Left ventricle myocardium inferior (tissue), 1 donor: ENCODE results near the gene EIF3B. TPM values are rescaled to one million over a fixed set of nuclear protein-coding genes. Genes with fewer than 3 reads are reported as not detected.

Experiments
- DNase-seq: peaks from one replicate; pipeline ENCODE4 v3.0.0-alpha.2; 2020
- H3K27ac ChIP-seq: fragments of 200-600 bp; replicated peaks from 2 replicates; pipeline ENCODE4 v1.8.0; 2021
- H3K27me3 ChIP-seq: fragments of 200-600 bp; 2 replicates; pipeline ENCODE4 v1.8.0; 2021; ENCODE audit warnings: low read depth
- H3K36me3 ChIP-seq: fragments of 200-600 bp; 2 replicates; pipeline ENCODE4 v1.8.0; 2021
- H3K4me1 ChIP-seq: fragments of 200-600 bp; 2 replicates; pipeline ENCODE4 v1.8.0; 2021
- H3K4me3 ChIP-seq: fragments of 200-600 bp; 2 replicates; pipeline ENCODE4 v1.8.0; 2021; ENCODE audit warnings: mild to moderate bottlenecking, moderate library complexity
- H3K9me3 ChIP-seq: fragments of 200-600 bp; replicated peaks from 2 replicates; pipeline ENCODE4 v1.8.0; 2021
- intact Hi-C: fragments of 100-400 bp; cut with micrococcal nuclease; formaldehyde crosslinking; loops from one replicate; pipeline ENCODE4 v1.11.0; 2022
- total RNA-seq: library from RNA; stranded (reverse); fragmentation: NEBNext Ultra II Directional; extraction: Animal tissue kit (Norgen Biotek cat#: 25700); gene quantifications from one replicate; pipeline ENCODE4 v1.2.1, GENCODE V29; 2021
- TF ChIP-seq, protein P1 (sequence below): fragments of 200-600 bp; IDR thresholded peaks from 2 replicates; pipeline ENCODE4 v1.8.0; 2021; ENCODE audit warnings: antibody characterized with exemption, mild to moderate bottlenecking, borderline replicate concordance
- donor health status: DM: no; HTN: yes; CAD: no; lungs with severe emphysema.

Gene EIF3B
- total RNA-seq, 1 donor from 2014 or later, result 68.9 TPM

DNA sequence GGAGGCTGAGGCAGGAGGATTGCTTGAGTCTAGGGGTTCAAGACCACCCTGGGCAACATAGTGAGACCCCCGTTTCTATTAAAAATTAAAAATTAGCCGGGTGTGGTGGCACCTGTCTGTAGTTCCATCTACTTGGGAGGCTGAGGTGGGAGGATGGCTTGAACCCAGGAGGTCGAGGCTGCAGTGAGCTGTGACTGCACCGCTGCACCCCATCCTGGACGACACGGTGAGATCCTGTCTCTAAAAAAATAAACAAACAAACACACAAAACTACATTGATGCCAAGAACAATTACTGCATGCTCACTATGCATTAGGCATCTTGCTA, 48.0 kb downstream of the EIF3B start:
- TF ChIP-seq, protein P1, sequence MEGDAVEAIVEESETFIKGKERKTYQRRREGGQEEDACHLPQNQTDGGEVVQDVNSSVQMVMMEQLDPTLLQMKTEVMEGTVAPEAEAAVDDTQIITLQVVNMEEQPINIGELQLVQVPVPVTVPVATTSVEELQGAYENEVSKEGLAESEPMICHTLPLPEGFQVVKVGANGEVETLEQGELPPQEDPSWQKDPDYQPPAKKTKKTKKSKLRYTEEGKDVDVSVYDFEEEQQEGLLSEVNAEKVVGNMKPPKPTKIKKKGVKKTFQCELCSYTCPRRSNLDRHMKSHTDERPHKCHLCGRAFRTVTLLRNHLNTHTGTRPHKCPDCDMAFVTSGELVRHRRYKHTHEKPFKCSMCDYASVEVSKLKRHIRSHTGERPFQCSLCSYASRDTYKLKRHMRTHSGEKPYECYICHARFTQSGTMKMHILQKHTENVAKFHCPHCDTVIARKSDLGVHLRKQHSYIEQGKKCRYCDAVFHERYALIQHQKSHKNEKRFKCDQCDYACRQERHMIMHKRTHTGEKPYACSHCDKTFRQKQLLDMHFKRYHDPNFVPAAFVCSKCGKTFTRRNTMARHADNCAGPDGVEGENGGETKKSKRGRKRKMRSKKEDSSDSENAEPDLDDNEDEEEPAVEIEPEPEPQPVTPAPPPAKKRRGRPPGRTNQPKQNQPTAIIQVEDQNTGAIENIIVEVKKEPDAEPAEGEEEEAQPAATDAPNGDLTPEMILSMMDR, result no peak
- peak overlapping the region; percentile 82 for H3K27ac ChIP-seq
- peak overlapping the region; percentile 97 for H3K4me3 ChIP-seq
- no peaks in the 10 kb centered on the region for H3K27me3 ChIP-seq
- H3K4me1 ChIP-seq, result peaks cover 77% of the 10 kb centered on the region
- H3K9me3 ChIP-seq, result no peaks in the 10 kb centered on the region
- H3K36me3 ChIP-seq, result no peaks in the 10 kb centered on the region
- intact Hi-C loops, result no loop called here
- DNase-seq, result no peak

DNA sequence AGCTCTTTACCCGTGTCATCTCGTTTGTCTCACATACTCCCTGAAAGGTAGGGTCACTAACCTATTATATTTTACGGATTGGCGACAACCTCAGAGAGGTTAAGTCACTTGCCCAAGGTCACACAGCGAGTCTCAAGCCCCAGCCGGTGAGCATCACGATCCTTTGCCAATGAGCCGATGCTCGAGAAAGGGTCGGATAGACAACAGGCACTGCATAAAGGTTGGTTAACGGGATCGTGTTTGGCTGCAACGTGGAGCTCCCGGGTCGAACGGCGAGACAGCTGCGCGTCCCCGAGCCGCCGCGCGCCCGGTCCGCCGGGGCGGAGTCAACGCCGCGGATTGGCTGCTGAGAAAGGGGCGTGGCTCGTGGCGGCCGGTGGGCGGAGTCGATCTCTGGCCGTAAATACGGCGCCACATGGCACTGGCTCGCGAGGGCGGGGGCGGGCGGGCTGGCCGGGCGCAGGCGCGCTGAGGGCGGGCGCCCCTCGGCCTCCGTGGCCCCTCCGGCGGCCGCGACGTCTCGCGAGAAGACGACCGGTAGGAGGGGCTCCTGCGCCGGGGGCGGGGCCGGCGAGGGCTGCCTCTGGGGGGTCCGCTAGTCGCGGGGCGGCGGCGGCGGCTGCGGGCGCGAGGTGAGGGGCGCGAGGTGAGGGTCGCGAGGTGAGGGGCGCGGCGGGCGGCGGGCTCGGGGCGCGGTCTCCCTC, 48.5 kb downstream of the EIF3B start, which contains the start of gene CHST12:
CHST12 (plus strand) TSS at position 598 of the 704 bp plus-strand sequence. CDS start 29,029 bp downstream, outside the sequence.
- H3K4me1 ChIP-seq, result peaks cover 80% of the 10 kb centered on the region

DNA sequence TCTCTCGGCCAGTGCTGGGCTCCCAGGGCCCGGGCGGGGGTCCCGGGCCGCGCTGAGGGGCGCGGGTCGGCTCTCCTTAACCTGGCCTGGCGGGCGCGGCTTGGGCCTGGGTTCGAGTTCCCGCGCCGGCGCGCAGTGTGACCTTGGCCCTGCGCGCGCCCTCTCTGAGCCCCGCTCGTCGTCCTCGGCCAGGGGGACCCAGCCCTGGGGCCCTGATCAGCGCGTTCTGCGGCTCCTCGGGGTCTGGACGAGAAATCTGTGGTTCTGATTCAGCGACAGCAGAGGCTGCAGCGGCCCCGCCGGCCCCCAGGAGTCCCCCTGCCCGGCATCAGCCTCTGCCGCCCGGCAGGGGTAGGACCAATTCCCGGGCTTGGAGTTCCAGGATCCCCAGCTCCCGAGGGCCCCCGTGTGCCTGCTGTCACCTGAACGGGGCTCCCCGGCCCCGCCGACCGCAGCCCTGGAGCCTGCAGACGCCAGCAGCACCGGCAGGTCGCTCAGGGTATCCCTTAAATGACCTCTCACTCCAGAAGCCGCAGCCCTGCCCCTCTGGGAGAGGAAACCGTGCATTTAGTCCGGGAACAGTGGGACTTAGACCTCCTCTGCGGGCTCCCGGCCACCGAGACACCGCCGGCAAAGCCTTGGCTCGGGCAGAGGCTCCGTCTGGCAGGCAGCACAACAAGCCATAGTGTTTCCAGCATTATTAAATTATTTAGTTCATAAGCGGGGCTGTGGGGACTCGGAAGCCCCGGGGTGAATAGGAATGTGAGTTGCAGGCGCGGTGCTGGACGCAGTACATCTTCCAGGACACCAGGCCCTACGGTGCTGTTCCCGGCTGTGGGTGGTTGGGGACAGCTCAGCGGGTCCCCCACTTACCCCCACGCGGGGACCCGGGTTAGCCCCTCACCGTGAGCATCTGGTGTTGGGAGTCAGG, 49.4 kb downstream of the EIF3B start:
- peak; percentile 40 for DNase-seq
- H3K36me3 ChIP-seq, result no peaks in the 10 kb centered on the region
- H3K4me1 ChIP-seq, result peaks cover 81% of the 10 kb centered on the region

More for the DNA sequence above, 48.5 kb downstream of the EIF3B start, which contains the start of gene CHST12:
- Histone ChIP-seq H3K27ac (peak within 1 kb of the TSS; percentile 90), H3K9me3 (no peaks in the 10 kb centered on the region), H3K36me3 (no peaks in the 10 kb centered on the region), H3K27me3 (no peaks in the 10 kb centered on the region), H3K4me3 (peak within 1 kb of the TSS; percentile 97)
- TF ChIP-seq, protein P1, result no peak
- intact Hi-C loops, result no loop called here
- peak; percentile 95 for DNase-seq

DNA sequence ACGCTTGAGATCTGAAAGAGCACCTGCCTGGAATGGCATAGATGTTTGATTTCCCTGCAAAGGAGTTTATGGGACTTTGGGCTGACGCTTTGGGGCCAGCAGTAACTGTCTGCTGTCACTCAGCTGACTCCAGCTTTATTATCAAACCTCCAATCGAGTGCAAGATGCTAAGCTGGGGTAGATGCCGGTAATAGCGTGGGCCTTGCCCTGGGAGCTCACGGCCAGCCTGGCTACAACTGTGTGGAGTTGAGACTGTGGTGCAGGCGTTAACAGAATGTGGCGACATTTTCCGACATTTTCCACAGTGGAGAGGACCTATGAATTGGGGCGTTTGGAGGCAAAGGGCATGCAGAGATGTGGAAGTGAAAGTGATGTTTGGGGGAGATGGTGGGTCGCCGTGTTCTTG, 50.1 kb downstream of the EIF3B start:
- peak overlapping the region; percentile 97 for H3K4me3 ChIP-seq
- H3K27me3 ChIP-seq, result no peaks in the 10 kb centered on the region
- H3K4me1 ChIP-seq, result peaks cover 81% of the 10 kb centered on the region
- TF ChIP-seq, protein P1, result no peak
- H3K9me3 ChIP-seq, result no peaks in the 10 kb centered on the region
- no peaks in the 10 kb centered on the region for H3K36me3 ChIP-seq
- no peak for DNase-seq
- H3K27ac ChIP-seq, result peak overlapping the region; percentile 90
- intact Hi-C loops, result no loop called here

More for the DNA sequence above, 49.4 kb downstream of the EIF3B start:
- intact Hi-C loops, result no loop called here
- Histone ChIP-seq H3K27me3 (no peaks in the 10 kb centered on the region), H3K9me3 (no peaks in the 10 kb centered on the region), H3K4me3 (peak overlapping the region; percentile 97), H3K27ac (peak overlapping the region; percentile 90)
- TF ChIP-seq, protein P1, result peak; percentile 30

DNA sequence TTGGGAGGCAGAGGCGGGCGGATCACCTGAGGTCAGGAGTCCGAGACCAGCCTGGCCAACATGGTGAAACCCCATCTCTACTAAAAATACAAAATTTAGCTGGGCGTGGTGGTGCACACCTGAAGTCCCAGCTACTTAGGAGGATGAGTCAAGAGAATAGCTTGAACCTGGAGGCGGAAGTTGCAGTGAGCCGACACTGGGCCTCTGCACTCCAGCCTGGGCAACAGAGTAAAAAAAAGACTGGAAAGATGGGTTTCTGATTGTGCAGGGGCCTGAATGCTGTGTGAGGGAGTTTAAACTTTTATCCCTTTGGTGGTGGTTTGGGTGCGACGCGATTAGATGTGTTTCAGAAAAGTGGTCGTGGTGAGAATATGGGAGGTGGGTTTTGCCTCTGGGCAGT, 50.6 kb downstream of the EIF3B start:
- Histone ChIP-seq H3K27ac (no peak overlapping the region), H3K27me3 (no peaks in the 10 kb centered on the region), H3K9me3 (no peaks in the 10 kb centered on the region), H3K36me3 (no peaks in the 10 kb centered on the region), H3K4me1 (peaks cover 81% of the 10 kb centered on the region), H3K4me3 (peak overlapping the region; percentile 97)
- TF ChIP-seq, protein P1, result no peak
- intact Hi-C loops, result no loop called here
- no peak for DNase-seq
